ENCODE data around the gene MARK3.

The MARK3 gene

DNA sequence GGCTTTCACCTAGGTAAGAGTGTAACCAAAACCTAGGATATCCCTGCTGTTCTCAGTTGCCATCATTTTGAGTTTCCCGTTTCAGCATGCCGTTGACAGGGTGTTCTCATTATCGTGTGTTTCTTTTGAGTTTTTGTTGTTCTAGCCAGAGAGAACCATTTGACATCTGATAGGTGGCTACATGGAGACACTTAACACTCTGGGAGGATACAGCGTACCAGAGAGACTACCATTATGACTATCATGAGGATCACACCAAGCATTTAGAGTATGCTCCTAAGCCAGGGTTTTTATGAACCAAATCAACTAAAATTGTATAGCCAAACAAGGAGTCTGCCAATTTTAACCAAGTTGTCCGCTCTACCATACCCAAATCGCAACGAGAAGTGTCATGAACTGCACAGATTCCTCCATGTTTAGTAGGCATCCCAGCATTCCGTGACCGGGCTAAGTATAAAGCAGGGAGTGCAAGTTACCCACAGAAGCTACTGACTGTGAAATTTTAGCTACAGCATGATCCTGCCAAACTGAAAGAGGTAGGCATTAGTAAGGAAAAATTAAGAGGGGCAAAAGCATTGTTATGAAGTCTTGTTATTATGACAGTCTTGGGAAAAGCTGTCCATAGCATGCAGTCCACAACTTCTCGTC is 48.8 kb downstream of the MARK3 start:
- no peaks in the 10 kb centered on the region for H3K9me3 ChIP-seq (ENCODE audit: insufficient read depth, low read length, severe bottlenecking)
- H3K27me3 ChIP-seq (ENCODE audit: insufficient read depth, low read length, poor library complexity): no peaks in the 10 kb centered on the region
- peaks cover 11% of the 10 kb centered on the region; the same call in 1 of the 2 replicates for H4K20me1 ChIP-seq (ENCODE audit: insufficient read depth, low read length)
- no peak for ATAC-seq (ENCODE audit: insufficient read depth, low read depth)
- no peak overlapping the region for H2AFZ ChIP-seq (ENCODE audit: low read depth, low read length)
- DNase-seq: no peak
- no peaks in the 10 kb centered on the region for H3K4me1 ChIP-seq (ENCODE audit: insufficient read depth, low read length)
- H3K27ac ChIP-seq (ENCODE audit: low read length): no peak overlapping the region
- TF ChIP-seq, protein P1, sequence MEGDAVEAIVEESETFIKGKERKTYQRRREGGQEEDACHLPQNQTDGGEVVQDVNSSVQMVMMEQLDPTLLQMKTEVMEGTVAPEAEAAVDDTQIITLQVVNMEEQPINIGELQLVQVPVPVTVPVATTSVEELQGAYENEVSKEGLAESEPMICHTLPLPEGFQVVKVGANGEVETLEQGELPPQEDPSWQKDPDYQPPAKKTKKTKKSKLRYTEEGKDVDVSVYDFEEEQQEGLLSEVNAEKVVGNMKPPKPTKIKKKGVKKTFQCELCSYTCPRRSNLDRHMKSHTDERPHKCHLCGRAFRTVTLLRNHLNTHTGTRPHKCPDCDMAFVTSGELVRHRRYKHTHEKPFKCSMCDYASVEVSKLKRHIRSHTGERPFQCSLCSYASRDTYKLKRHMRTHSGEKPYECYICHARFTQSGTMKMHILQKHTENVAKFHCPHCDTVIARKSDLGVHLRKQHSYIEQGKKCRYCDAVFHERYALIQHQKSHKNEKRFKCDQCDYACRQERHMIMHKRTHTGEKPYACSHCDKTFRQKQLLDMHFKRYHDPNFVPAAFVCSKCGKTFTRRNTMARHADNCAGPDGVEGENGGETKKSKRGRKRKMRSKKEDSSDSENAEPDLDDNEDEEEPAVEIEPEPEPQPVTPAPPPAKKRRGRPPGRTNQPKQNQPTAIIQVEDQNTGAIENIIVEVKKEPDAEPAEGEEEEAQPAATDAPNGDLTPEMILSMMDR (IDR thresholded peaks at IDR 0.05; ENCODE audit: borderline replicate concordance, extremely low read depth, low read length, poor library complexity, severe bottlenecking): no peak
- H3K79me2 ChIP-seq (ENCODE audit: insufficient read depth, low read length): peaks cover 68% of the 10 kb centered on the region
- peaks cover 34% of the 10 kb centered on the region for H3K36me3 ChIP-seq (ENCODE audit: insufficient read depth, low read length)
- no peak overlapping the region for H3K9ac ChIP-seq (ENCODE audit: low read depth, low read length)
- H3K4me3 ChIP-seq (ENCODE audit: low read depth in 1 of 2, low read length in 2 of 2): no peak overlapping the region
- no peak overlapping the region for H3K4me2 ChIP-seq (ENCODE audit: insufficient read depth, low read length)

DNA sequence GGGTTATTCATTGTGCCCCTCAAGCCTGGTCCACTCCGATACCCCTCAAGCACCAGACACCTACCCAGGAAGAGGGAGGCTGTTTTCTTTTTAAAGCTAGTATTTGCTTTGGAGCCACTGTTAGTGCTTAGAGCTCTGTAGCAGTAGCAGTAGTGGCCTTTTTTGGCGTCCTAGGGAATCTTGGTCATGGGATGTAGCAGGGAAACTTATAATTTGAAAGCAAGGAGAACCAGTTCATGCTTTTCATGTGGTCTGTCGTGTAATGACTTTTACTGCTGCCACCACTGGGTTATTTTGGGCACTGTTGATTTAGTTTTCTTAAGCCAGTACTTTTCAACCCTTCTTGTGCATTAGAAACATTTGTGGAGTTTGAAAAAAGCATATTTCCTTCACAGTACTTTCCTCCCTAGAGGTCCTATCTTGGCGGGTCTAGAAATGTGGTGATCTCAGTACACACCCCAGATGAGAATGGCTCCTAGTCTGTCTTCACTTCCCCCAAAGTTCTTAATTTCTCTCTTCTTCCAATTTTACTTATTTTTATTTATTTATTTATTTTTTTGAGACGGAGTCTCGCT is 49.7 kb downstream of the MARK3 start:
- Histone ChIP-seq H2AFZ (ENCODE audit: low read depth, low read length) (no peak overlapping the region), H3K9me3 (ENCODE audit: insufficient read depth, low read length, severe bottlenecking) (no peaks in the 10 kb centered on the region), H4K20me1 (ENCODE audit: insufficient read depth, low read length) (peaks cover 11% of the 10 kb centered on the region; the same call in 1 of the 2 replicates), H3K9ac (ENCODE audit: low read depth, low read length) (no peak overlapping the region), H3K4me2 (ENCODE audit: insufficient read depth, low read length) (no peak overlapping the region), H3K27ac (ENCODE audit: low read length) (no peak overlapping the region), H3K27me3 (ENCODE audit: insufficient read depth, low read length, poor library complexity) (no peaks in the 10 kb centered on the region), H3K4me3 (ENCODE audit: low read depth in 1 of 2, low read length in 2 of 2) (no peak overlapping the region), H3K79me2 (ENCODE audit: insufficient read depth, low read length) (peaks cover 66% of the 10 kb centered on the region), H3K36me3 (ENCODE audit: insufficient read depth, low read length) (peaks cover 41% of the 10 kb centered on the region), H3K4me1 (ENCODE audit: insufficient read depth, low read length) (no peaks in the 10 kb centered on the region)
- DNase-seq (no peak), ATAC-seq (ENCODE audit: insufficient read depth, low read depth) (no peak)
- TF ChIP-seq, protein P1 (IDR thresholded peaks at IDR 0.05; ENCODE audit: borderline replicate concordance, extremely low read depth, low read length, poor library complexity, severe bottlenecking): no peak
- no peak for TF ChIP-seq EZH2 (IDR thresholded peaks at IDR 0.05; ENCODE audit: borderline replicate concordance, low read depth, low read length, severe bottlenecking)

DNA sequence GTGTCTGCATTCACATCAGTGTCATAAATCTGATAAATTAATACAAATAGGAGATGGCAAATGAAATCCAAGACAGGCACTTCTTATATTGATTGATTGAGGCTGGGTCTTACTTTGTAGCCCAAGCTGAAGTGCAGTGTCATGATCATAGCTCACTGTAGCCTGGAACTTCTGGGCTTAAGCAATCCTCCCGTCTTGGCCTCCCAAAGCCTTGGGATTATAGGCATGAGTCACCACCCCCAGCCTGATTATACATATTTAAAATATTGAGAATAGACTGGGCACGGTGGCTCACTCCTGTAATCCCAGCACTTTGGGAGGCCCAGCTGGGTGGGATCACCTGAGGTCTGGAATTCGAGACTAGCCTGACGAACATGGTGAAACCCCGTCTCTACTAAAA is 51.3 kb downstream of the MARK3 start:
- DNase-seq (no peak), ATAC-seq (ENCODE audit: insufficient read depth, low read depth) (no peak)
- no peak overlapping the region for H3K4me3 ChIP-seq (ENCODE audit: low read depth in 1 of 2, low read length in 2 of 2)
- TF ChIP-seq EZH2 (IDR thresholded peaks at IDR 0.05; ENCODE audit: borderline replicate concordance, low read depth, low read length, severe bottlenecking): no peak
- TF ChIP-seq, protein P1 (IDR thresholded peaks at IDR 0.05; ENCODE audit: borderline replicate concordance, extremely low read depth, low read length, poor library complexity, severe bottlenecking): no peak
- H3K27me3 ChIP-seq (ENCODE audit: insufficient read depth, low read length, poor library complexity): no peaks in the 10 kb centered on the region
- H3K4me1 ChIP-seq (ENCODE audit: insufficient read depth, low read length): no peaks in the 10 kb centered on the region
- H3K9ac ChIP-seq (ENCODE audit: low read depth, low read length): no peak overlapping the region
- no peak overlapping the region for H3K27ac ChIP-seq (ENCODE audit: low read length)
- no peak overlapping the region for H2AFZ ChIP-seq (ENCODE audit: low read depth, low read length)
- peaks cover 42% of the 10 kb centered on the region for H3K36me3 ChIP-seq (ENCODE audit: insufficient read depth, low read length)
- no peaks in the 10 kb centered on the region for H3K9me3 ChIP-seq (ENCODE audit: insufficient read depth, low read length, severe bottlenecking)
- H3K4me2 ChIP-seq (ENCODE audit: insufficient read depth, low read length): no peak overlapping the region
- peaks cover 65% of the 10 kb centered on the region for H3K79me2 ChIP-seq (ENCODE audit: insufficient read depth, low read length)
- H4K20me1 ChIP-seq (ENCODE audit: insufficient read depth, low read length): peaks cover 7% of the 10 kb centered on the region; the same call in 1 of the 2 replicates

Measured in DND-41 (cell line).